HG03108 (cell line): ENCODE measurements around the gene TBX5.

Experiments
- ATAC-seq: cut with Tn5 transposase; IDR thresholded peaks from one replicate; pipeline ENCODE4 v1.9.1; 2021; ENCODE audit warnings: moderate library complexity; ENCODE audit not compliant: unreplicated experiment

The TBX5 gene

DNA sequence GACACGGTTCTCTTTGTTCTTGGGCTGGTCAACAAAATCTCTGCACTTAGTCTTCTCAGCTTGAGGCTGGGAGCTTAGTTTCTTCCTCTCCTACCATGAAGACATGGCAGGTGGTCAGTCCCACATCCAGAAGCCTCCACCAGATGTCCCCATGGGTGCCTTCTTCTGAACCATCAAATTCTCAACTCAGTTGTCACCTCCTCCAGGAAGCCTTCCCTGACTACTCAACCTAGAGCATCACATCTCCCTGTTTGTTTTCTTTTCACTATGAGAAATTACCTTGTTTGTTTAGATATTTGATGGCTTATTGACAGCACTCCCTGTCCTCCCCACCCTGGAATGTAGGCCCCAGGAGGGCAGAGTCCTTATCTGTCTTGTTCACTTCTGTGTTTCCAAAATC is 84.4 kb downstream of the TBX5 start:
- ATAC-seq, result no peak

DNA sequence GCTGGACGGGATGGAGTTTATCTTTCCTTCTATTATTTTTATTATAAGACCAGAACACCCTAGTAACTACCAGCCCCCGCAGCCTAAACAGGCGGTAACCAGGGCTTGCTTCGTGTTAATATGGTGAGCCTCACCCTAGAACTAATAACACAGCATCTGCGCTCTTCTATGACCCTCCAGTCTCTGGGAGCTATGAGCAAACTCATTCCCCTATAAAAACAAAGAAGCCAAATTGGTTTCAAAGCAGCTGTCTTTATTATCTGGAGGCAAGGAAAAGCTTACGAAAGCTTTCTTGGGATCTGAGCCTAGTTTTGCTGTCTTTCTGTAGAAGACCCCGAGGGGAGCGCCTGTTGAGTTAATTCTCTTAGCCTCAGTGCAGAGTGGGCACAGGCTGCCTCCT is 85.0 kb downstream of the TBX5 start:
- ATAC-seq, result no peak

- ATAC-seq, result no peak
Measured at GRCh38 chr12:114320101-114320500, 85.8 kb downstream of the TBX5 start.

GRCh38 chr12:114319422-114319821 is 86.5 kb downstream of the TBX5 start:
- ATAC-seq, result no peak

DNA sequence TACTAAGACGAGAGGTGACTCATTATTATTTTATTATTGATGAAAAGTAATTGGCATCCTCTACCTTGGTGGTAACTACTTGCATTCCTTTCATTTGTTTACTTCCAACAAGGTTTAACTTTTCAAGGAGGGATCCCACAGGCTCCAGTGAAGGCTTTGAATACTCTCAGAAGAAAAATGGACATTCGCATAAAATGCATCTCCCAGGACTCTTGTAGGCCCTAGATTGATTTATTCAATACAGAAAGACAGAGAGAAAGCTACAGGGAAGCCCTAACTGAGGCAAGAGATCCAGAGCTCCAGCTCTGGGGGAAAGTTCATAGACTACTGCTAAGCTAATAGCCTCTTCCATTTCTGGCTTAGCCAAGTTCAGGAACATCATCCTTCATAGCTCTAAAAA is 87.0 kb downstream of the TBX5 start:
- ATAC-seq, result no peak

GRCh38 chr12:114316076-114316475 is 89.9 kb downstream of the TBX5 start:
- no peak for ATAC-seq

DNA sequence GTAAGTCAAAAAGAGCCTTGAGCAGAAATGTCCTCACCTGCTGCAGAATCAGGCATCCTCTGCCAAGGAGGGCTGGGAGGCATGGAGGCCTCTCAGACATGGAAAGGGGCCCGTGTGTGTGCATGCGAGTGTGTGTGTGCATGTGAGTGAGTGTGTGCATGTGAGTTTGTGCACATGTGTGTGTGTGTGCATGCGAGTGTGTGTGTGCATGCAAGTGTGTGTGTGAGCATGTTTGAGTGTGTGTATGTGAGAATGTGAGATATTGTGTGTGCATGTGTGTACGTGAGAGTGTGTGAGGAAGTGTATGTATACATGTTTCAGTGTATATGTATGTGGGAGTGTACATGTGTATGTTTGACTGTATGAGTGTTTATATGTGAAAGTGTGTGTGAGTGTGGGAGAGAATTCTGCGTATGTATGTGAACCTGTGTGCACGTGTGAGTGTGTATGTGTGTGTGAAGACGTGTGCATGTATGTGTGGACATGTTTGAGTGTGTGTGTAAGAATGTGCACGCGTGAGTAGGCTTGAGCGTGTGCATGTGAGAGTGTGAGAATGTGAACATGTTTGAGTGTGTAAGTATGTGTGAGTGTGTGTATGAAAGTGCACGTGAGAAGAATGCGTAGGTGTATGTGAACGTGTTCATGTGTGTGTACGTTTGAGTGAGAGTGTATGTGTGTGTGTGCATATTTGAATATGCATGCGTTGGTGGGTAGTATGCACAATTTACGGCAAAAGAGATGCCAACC is 90.8 kb downstream of the TBX5 start:
- no peak for ATAC-seq

GRCh38 chr12:114314403-114314802 is 91.5 kb downstream of the TBX5 start:
- ATAC-seq, result no peak

DNA sequence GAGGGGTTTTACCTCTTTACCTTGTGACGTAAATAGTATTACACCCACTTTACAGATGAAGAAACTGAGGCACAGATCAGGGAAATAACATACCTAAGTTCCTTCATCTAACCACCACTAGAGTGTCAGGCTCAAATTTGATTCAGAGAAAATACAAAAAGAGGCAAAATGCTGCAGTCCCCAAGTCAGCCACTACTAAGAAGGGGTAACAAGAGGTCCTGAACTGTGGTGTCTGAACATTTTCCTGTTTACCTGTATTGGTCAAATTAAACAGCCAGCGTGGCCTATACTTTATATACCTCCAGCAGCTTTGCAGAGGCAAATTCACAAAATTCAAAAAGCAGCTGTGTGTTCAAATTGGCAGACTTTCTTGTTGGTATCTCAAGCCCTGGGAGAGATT is 92.0 kb downstream of the TBX5 start:
- no peak for ATAC-seq

DNA sequence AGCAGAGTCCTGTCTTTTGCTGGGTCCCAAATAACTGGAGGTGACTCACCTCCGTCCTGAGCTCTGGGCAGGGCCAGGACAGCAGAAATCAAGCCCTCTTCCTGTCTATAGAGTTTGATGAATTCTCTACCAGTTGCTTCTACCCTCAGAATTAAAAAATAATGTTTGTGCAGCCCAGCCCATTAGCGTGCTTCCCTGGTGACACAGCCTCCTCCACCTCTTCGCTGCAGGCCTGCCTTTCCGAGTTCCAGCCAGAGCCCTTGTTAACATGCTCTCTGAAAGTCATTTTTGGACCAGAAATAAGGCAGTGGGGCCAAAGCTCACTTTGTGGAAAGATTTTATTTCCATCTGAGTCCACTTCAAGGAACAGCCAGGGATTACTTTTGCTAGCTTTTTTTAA is 94.0 kb downstream of the TBX5 start:
- no peak for ATAC-seq

- ATAC-seq, result no peak
Measured at GRCh38 chr12:114306646-114307045, 99.3 kb downstream of the TBX5 start.

DNA sequence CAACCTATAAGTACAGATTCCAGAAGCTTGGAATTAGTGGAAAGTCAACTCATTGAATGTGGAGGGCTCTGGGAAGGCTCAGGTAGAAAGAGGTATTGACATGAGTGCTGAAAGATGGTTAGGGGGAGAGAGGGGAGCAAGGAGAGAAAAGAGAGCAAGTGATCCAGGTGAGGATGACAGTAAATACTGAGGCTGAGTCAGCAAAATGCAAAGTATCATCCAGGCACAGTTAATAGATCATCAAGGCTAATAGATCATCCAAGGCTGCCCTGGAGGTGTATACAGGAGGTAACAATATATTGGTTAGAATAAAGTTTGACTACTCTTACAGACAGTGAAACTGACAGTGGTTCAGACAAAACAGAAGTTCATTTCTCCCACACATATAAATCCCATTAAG is 100.5 kb downstream of the TBX5 start:
- no peak for ATAC-seq
